Activated CD4-positive, CD25-positive, alpha-beta regulatory T cell treated with anti-CD3 and anti-CD28 coated beads, Interleukin-2, amount 50 U/mL, for 16 hours (primary cell): ENCODE results near the gene EXOC3L2.

Experiments
- DNase-seq: peaks from one replicate; pipeline ENCODE4 v3.0.0-alpha.2; 2020; ENCODE audit warnings: low read depth, low spot score

The EXOC3L2 gene

GRCh38 chr19:45179892-45180370, 65.3 kb downstream of the EXOC3L2 start:
- DNase-seq, result no peak

- no peak for DNase-seq
Measured at GRCh38 chr19:45179072-45179891, 65.9 kb downstream of the EXOC3L2 start.

GRCh38 chr19:45178262-45179071, 66.7 kb downstream of the EXOC3L2 start, which contains the start of gene BLOC1S3:
Gene BLOC1S3, plus strand, starts transcription at chr19:45178784. Its CDS starts 513 bp downstream, at chr19:45179297.
- peak; percentile 99 for DNase-seq

GRCh38 chr19:45177817-45178261, 67.4 kb downstream of the EXOC3L2 start, which contains the start of gene TRAPPC6A:
Gene TRAPPC6A, minus strand, starts transcription at chr19:45178237. Its CDS starts 19 bp downstream, at chr19:45178218.
- DNase-seq, result no peak

GRCh38 chr19:45175515-45176345, 69.5 kb downstream of the EXOC3L2 start:
- no peak for DNase-seq

- no peak for DNase-seq
Measured at GRCh38 chr19:45173816-45174215, 71.4 kb downstream of the EXOC3L2 start.

- no peak for DNase-seq
Measured at GRCh38 chr19:45172611-45173208, 72.5 kb downstream of the EXOC3L2 start.

- no peak for DNase-seq
Measured at GRCh38 chr19:45172173-45172572, 73.0 kb downstream of the EXOC3L2 start.

- DNase-seq, result no peak
Measured at GRCh38 chr19:45171211-45171623, 74.0 kb downstream of the EXOC3L2 start.

GRCh38 chr19:45170146-45171106, 74.8 kb downstream of the EXOC3L2 start:
- DNase-seq, result no peak

- DNase-seq, result no peak
Measured at GRCh38 chr19:45169602-45170001, 75.6 kb downstream of the EXOC3L2 start.

- DNase-seq, result no peak
Measured at GRCh38 chr19:45168767-45169351, 76.3 kb downstream of the EXOC3L2 start.

GRCh38 chr19:45166723-45167252, 78.4 kb downstream of the EXOC3L2 start:
- no peak for DNase-seq

GRCh38 chr19:45164577-45165335, 80.5 kb downstream of the EXOC3L2 start:
- DNase-seq, result no peak

GRCh38 chr19:45163751-45164460, 81.3 kb downstream of the EXOC3L2 start:
- DNase-seq, result no peak

- DNase-seq, result no peak
Measured at GRCh38 chr19:45163156-45163555, 82.1 kb downstream of the EXOC3L2 start.

GRCh38 chr19:45162608-45163143, 82.5 kb downstream of the EXOC3L2 start:
- no peak for DNase-seq
